Naive B cell (primary cell): Measurements from ENCODE around the gene BZW1. TPM values are rescaled to one million over a fixed set of nuclear protein-coding genes. Genes with fewer than 3 reads are reported as not detected.
A peak's percentile ranks its signal among the peaks of the same experiment; 100 is the strongest.

ENCODE experiments used
- ATAC-seq, 2 donors: fragments of 150-1000 bp; cut with Tn5 transposase; 2 replicates each; pipeline ENCODE4 v1.10.0; 2021; ENCODE audit warnings: low read depth in 2 of 2, mild to moderate bottlenecking in 2 of 2, moderate library complexity in 2 of 2
- DNase-seq: peaks from one replicate; pipeline ENCODE4 v3.0.0; 2022
- H3K27ac Mint-ChIP-seq, 6 donors: one replicate each; pipeline ENCODE4 v1.8.0; 2020 to 2022; ENCODE audit warnings: mild to moderate bottlenecking in 6 of 6, mixed read lengths in 6 of 6, moderate library complexity in 5 of 6, inconsistent platforms in 2 of 6
- H3K27me3 Mint-ChIP-seq, 3 donors: one replicate each; pipeline ENCODE4 v1.8.0; 2021 to 2022; ENCODE audit warnings: mixed read lengths in 3 of 3, mild to moderate bottlenecking in 1 of 3
- H3K36me3 Mint-ChIP-seq, 2 donors: one replicate each; pipeline ENCODE4 v1.8.0; 2020 to 2022; ENCODE audit warnings: mixed read lengths in 2 of 2, inconsistent platforms in 1 of 2, mild to moderate bottlenecking in 1 of 2
- H3K4me1 Mint-ChIP-seq, 3 donors: one replicate each; pipeline ENCODE4 v1.8.0; 2020 to 2022; ENCODE audit warnings: mixed read lengths in 3 of 3, inconsistent platforms in 1 of 3, mild to moderate bottlenecking in 1 of 3, moderate library complexity in 1 of 3
- H3K4me3 Mint-ChIP-seq, 8 donors: one replicate each; pipeline ENCODE4 v1.8.0; 2020 to 2022; ENCODE audit warnings: mild to moderate bottlenecking in 8 of 8, mixed read lengths in 8 of 8, moderate library complexity in 8 of 8, inconsistent platforms in 2 of 8
- H3K9me3 Mint-ChIP-seq, 7 donors: one replicate each; pipeline ENCODE4 v1.8.0; 2020 to 2022; ENCODE audit warnings: mixed read lengths in 7 of 7, mild to moderate bottlenecking in 5 of 7, inconsistent platforms in 2 of 7, moderate library complexity in 1 of 7
- polyA plus RNA-seq, 6 donors: library from polyadenylated mRNA; unstranded; fragments of 300-500 nt; fragmentation: Illumina TruSeq; gene quantifications; one replicate each; pipeline ENCODE4 v1.2.3, GENCODE V29; 2021; ENCODE audit warnings: low read depth in 6 of 6

BZW1 gene
- polyA plus RNA-seq: 100 to 1,000 TPM; 165 to 201 (median 179) TPM

DNA sequence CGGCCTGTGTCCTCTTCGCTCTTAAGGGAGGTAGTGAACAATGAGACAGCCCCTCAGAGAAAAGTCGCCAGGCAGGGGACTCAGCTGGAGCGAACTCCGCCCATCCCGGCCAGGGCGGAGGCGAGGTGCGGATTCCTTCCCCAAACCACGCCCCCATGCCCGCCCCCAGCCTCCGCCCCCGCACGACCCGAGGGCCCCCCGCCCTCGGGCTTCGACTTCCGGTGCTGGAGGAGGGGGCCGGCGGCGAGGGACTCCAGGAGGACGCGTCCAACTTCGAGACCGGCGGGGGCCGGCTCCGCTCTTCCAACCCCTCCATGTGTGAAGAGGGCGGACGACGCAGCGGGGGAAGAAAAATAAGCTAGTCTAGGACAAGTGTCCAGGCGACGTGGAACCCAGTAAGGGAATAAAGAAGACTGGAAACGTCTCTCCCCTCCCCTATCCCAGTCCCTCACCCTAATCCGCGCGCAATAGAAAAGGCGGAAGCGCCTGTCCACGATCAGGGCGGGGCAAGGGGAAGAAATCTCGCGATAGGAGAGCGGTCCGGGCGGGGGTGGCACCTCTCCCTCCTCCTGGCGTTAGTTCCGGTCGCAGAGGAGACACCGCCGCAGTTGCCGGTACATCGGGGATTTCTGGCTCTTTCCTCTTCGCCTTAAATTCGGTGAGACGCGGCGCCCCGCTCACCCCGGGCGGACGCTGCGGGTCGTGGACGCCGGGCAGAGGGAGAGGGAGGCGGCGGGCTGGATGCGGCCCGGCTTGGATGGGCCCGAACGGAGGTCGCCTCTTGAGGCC, at the start of gene BZW1:
Gene BZW1, plus strand, starts transcription at position 578 of the 789 bp plus-strand sequence. CDS start 1,308 bp downstream, outside the sequence.
- peak; percentile 97 for DNase-seq
- Mint-ChIP-seq H3K9me3 (no peaks in the 10 kb centered on the region), H3K4me3 (peak within 1 kb of the TSS; percentile 91 to 99 (median 96)), H3K27ac (peak within 1 kb of the TSS; percentile 98 to 100 (median 99)), H3K36me3 (peaks cover 13 to 15% of the 10 kb centered on the region in 2 donors), H3K27me3 (no peaks in the 10 kb centered on the region), H3K4me1 (peaks cover 24 to 46% (median 30%) of the 10 kb centered on the region in 3 donors)
- ATAC-seq: peak; percentile 79 to 80

DNA sequence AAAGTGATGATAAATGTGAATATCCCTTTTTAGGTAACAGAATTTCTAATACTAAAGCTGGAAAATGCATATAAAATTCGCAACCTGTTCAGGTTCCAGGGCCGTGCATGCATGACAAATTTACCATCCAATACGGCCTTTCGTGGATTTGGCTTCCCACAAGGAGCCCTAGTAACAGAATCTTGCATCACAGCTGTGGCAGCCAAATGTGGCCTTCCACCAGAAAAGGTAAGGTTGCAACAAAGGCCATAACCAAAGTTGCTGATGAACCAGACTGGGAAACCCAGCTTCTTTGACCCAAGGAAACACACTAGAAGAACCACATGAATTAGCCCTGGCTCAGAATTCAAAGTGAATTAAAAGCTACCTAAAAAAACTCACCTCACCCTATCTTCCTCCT, 49.6 kb upstream of the BZW1 start:
- Mint-ChIP-seq H3K4me3 (no peak overlapping the region), H3K9me3 (no peaks in the 10 kb centered on the region), H3K36me3 (no peaks in the 10 kb centered on the region), H3K4me1 (no peaks in the 10 kb centered on the region), H3K27ac (no peak overlapping the region), H3K27me3 (no peaks in the 10 kb centered on the region)
- DNase-seq (no peak), ATAC-seq (no peak)

DNA sequence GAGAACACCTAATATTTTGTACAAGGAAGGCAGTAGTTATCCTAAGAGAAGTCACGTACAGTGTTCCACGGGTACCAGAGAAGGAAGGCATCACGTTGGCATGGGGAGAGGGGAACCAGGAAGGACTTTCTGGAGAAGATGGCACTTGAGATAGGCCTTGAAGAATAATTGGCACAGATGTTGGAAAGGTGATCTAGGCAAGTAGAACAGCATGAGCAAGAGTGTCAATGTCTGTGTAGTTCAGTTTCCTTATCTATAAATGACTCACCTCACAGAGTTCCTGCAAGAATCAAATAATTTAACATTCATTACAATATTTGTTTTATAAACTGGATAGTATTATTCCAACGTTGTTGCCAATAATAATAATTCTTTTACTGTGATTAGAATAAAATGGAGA, 48.3 kb upstream of the BZW1 start:
- no peak for ATAC-seq
- H3K9me3 Mint-ChIP-seq: no peaks in the 10 kb centered on the region
- no peaks in the 10 kb centered on the region for H3K36me3 Mint-ChIP-seq
- no peaks in the 10 kb centered on the region for H3K4me1 Mint-ChIP-seq
- no peak overlapping the region for H3K27ac Mint-ChIP-seq
- H3K27me3 Mint-ChIP-seq: no peaks in the 10 kb centered on the region
- DNase-seq: no peak
- no peak overlapping the region for H3K4me3 Mint-ChIP-seq

DNA sequence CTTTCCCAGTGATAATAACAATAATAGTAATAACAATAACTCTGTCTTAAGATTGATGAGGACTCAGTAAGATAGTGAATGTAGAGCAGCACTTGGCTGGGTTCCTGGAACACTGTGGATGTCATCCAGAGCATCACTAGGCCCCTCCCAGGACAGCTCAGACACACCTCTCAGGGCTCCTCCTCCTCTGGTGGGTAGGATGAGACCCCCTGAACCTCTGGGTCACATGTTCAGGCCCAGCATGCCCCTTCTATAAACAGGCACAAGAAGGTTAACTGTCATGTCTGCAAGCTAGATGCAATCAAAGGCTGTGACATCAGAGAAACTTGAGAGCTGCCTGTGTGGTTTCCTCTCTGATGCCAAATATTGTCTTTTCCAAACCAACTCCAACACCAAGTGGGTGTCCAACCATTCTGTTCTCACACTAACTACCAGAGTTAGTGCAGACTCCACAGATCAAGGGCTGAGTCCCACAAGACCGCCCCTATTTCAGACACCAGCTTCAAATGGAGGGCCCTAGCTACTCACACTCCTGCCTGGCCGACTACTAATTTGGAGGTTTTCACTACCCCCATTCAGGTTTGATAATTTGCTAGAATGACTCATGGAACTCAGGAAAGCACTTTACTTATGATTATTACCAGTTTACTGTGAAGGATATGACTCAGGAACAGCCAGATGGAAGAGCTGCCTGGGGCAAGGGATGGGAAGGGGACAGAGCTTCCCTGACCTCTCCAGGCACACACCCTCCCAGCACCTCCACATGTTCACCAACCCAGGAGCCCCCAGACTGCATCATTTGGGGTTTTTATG, 46.4 kb upstream of the BZW1 start:
- Mint-ChIP-seq H3K9me3 (no peaks in the 10 kb centered on the region), H3K27me3 (no peaks in the 10 kb centered on the region), H3K4me1 (no peaks in the 10 kb centered on the region), H3K4me3 (no peak overlapping the region), H3K36me3 (no peaks in the 10 kb centered on the region), H3K27ac (peak overlapping the region in 1 of 6 donors; percentile 4)
- no peak for DNase-seq
- no peak for ATAC-seq

DNA sequence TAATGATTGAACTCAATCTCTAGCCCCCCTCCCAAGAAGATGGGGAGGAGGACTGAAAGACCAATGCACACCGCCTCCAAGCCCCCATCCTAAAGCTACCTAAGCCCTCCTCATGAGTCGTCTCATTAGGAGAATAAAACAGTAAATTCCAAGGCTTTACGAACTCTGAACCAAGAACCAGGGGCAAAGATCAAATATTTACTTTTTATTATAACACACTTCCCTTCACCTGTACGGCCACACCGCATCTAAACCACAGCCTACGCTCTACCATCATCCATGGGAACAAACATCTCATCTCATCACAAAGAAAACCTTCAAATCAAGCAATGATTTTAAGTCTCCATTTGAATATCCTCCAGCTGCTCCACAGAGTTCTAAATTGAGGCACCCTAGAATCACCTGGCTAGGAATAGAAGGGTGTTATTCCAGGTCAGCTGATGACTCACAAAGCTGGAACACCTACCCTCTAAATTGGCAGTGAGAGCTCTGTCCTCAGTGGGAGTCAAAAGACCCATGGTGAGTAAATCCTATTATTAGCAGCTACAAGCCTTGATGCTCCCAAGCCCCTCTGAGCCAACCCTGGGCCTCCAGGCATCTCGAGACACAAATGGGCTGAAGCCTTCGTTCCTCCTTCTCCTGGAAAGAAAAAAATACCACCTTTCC, 45.6 kb upstream of the BZW1 start:
- Mint-ChIP-seq H3K27ac (peak overlapping the region in 1 of 6 donors; percentile 73), H3K9me3 (no peaks in the 10 kb centered on the region), H3K36me3 (no peaks in the 10 kb centered on the region), H3K4me3 (no peak overlapping the region), H3K27me3 (no peaks in the 10 kb centered on the region), H3K4me1 (no peaks in the 10 kb centered on the region)
- ATAC-seq (no peak), DNase-seq (no peak)

GRCh38 chr2:200767111-200767885, 44.4 kb upstream of the BZW1 start:
- Mint-ChIP-seq H3K36me3 (no peaks in the 10 kb centered on the region), H3K27me3 (no peaks in the 10 kb centered on the region), H3K4me3 (no peak overlapping the region), H3K27ac (no peak overlapping the region), H3K9me3 (peaks cover 0 to 7% (median 0%) of the 10 kb centered on the region in 7 donors), H3K4me1 (peaks cover 0 to 1% (median 0%) of the 10 kb centered on the region in 3 donors)
- DNase-seq (no peak), ATAC-seq (no peak)

- Mint-ChIP-seq H3K4me1 (peaks cover 0 to 5% (median 0%) of the 10 kb centered on the region in 3 donors), H3K36me3 (no peaks in the 10 kb centered on the region), H3K9me3 (peaks cover 4 to 20% (median 5%) of the 10 kb centered on the region in 7 donors), H3K4me3 (no peak overlapping the region), H3K27ac (no peak overlapping the region), H3K27me3 (no peaks in the 10 kb centered on the region)
- ATAC-seq (no peak), DNase-seq (no peak)
Measured at GRCh38 chr2:200770847-200771246, 40.9 kb upstream of the BZW1 start.

GRCh38 chr2:200772620-200773019, 39.1 kb upstream of the BZW1 start:
- Mint-ChIP-seq H3K4me3 (no peak overlapping the region), H3K36me3 (no peaks in the 10 kb centered on the region), H3K4me1 (peaks cover 0 to 5% (median 0%) of the 10 kb centered on the region in 3 donors), H3K27me3 (no peaks in the 10 kb centered on the region), H3K27ac (no peak overlapping the region), H3K9me3 (peaks cover 4 to 20% (median 5%) of the 10 kb centered on the region in 7 donors)
- DNase-seq (no peak), ATAC-seq (no peak)

DNA sequence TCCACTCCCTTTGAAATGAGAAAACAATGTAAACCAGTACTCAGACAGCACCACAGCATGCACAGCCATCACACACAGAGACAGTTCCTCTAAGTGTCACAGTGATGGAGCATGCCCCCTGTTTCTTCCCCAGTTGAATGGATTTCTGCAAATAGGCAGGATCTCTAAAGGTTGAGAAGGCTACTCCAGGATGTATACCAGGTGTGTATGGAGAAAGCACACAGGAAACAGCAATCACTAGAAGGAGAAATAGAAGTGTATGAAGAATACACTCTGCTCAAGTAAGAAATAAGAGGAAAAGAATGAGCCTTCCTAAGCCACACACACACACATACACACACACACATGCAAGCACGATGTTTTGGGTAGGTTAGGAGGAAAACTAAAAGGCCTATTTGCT, 38.6 kb upstream of the BZW1 start:
- Mint-ChIP-seq H3K36me3 (no peaks in the 10 kb centered on the region), H3K9me3 (peaks cover 4 to 20% (median 5%) of the 10 kb centered on the region in 7 donors), H3K4me3 (no peak overlapping the region), H3K27me3 (no peaks in the 10 kb centered on the region), H3K4me1 (peaks cover 0 to 5% (median 0%) of the 10 kb centered on the region in 3 donors), H3K27ac (no peak overlapping the region)
- ATAC-seq (no peak), DNase-seq (no peak)

DNA sequence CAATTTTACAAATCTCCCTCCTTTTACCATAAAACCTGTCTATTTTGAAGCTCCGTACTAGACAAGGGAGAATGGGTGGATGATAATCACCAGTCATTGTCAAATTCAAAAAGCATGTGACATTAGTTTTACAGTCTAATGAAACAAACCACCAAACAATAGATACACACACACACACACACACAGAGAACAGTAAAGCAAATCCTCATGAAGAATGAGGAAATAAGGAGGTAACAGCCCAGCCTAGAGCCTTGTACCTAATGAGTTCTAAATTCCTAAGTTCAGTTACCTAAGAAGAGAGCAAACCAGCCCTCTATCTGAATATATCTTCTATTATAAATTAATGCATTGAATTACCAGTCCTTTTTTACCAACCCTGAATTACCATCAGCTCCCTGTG, 36.8 kb upstream of the BZW1 start:
- Mint-ChIP-seq H3K4me1 (peaks cover 0 to 5% (median 0%) of the 10 kb centered on the region in 3 donors), H3K27ac (peak overlapping the region in 1 of 6 donors; percentile 39), H3K9me3 (peaks cover 4 to 20% (median 5%) of the 10 kb centered on the region in 7 donors), H3K36me3 (no peaks in the 10 kb centered on the region), H3K27me3 (no peaks in the 10 kb centered on the region), H3K4me3 (no peak overlapping the region)
- DNase-seq (no peak), ATAC-seq (no peak)

DNA sequence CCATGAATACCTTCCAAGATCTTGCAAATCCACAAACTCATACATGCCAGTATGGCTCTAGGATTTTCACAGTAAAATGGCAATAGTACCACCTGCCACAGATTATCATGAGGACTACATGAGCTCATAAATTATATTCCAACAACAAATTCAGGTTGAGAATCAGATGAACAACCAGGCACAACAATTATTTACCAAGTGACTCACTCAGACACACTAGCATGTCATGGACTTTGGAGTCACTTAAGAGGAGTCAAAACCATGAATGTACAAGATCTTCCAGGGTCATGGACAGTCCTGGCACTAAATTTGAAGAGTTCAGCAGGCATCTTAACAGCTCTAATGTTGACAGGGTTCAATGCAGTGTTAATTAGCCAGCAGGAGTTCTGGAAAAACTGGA, 34.4 kb upstream of the BZW1 start:
- Mint-ChIP-seq H3K4me3 (no peak overlapping the region), H3K27me3 (no peaks in the 10 kb centered on the region), H3K36me3 (no peaks in the 10 kb centered on the region), H3K9me3 (peaks cover 3 to 13% (median 5%) of the 10 kb centered on the region in 7 donors), H3K4me1 (peaks cover 0 to 4% (median 0%) of the 10 kb centered on the region in 3 donors), H3K27ac (no peak overlapping the region)
- no peak for ATAC-seq
- no peak for DNase-seq

DNA sequence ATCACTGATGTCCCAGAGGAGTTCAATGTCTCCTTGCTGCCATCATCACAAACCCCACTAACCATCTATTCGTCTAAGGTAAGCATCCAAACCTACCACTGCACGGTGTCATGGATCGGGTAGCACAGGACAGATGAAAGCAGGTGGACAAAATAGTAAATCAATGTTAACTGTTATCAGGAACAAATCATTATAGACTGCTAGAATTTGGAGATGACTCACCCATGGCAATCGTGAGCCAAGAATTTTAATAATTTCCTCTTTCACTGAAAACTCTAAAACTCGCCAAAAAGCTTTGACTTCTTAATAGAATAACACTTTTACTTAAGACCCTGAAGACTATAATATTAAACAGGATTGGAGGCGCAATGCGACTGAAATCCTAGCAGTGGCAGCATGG, 33.7 kb upstream of the BZW1 start:
- Mint-ChIP-seq H3K9me3 (peaks cover 0 to 7% (median 2%) of the 10 kb centered on the region in 7 donors), H3K4me1 (no peaks in the 10 kb centered on the region), H3K36me3 (no peaks in the 10 kb centered on the region), H3K27ac (peak overlapping the region in 1 of 6 donors; percentile 57), H3K27me3 (no peaks in the 10 kb centered on the region), H3K4me3 (no peak overlapping the region)
- ATAC-seq (no peak), DNase-seq (no peak)

GRCh38 chr2:200779214-200779613, 32.5 kb upstream of the BZW1 start:
- Mint-ChIP-seq H3K4me3 (no peak overlapping the region), H3K4me1 (no peaks in the 10 kb centered on the region), H3K27ac (no peak overlapping the region), H3K36me3 (no peaks in the 10 kb centered on the region), H3K9me3 (peaks cover 0 to 1% (median 0%) of the 10 kb centered on the region in 7 donors), H3K27me3 (no peaks in the 10 kb centered on the region)
- ATAC-seq (no peak), DNase-seq (no peak)
